ACC112 (cell line): Measurements from ENCODE around the gene PACRG.
A peak's percentile ranks its signal among the peaks of the same experiment; 100 is the strongest.

Experiments used
- H2AFZ ChIP-seq: fragments of 200-600 bp; sonication (generic); one replicate; pipeline ENCODE4 v1.6.0; 2017; ENCODE audit warnings: antibody characterized with exemption, low read length; ENCODE audit not compliant: unreplicated experiment
- H3K27ac ChIP-seq: fragments of 200-600 bp; sonication (generic); 2 replicates; pipeline ENCODE4 v1.5.1; 2014; ENCODE audit warnings: low read depth, mild to moderate bottlenecking, antibody characterized with exemption, low read length, moderate library complexity
- H3K27me3 ChIP-seq: fragments of 200-600 bp; sonication (generic); 2 replicates; pipeline ENCODE4 v1.6.1; 2014; ENCODE audit warnings: mild to moderate bottlenecking, antibody characterized with exemption, low read length, moderate library complexity, mixed read lengths; ENCODE audit not compliant: insufficient read depth
- H3K36me3 ChIP-seq: fragments of 200-600 bp; sonication (generic); 2 replicates; pipeline ENCODE4 v1.6.1; 2016; ENCODE audit warnings: mild to moderate bottlenecking, antibody characterized with exemption, low read length, moderate library complexity, mixed read lengths; ENCODE audit not compliant: insufficient read depth
- H3K4me1 ChIP-seq: fragments of 200-600 bp; sonication (generic); one replicate; pipeline ENCODE4 v1.6.1; 2016; ENCODE audit warnings: low read length, mixed read lengths; ENCODE audit not compliant: insufficient read depth, unreplicated experiment, control insufficient read depth
- H3K4me3 ChIP-seq: fragments of 200-600 bp; sonication (generic); 2 replicates; pipeline ENCODE4 v1.5.1; 2014; ENCODE audit warnings: mild to moderate bottlenecking, low read depth, low read length
- H3K79me2 ChIP-seq: fragments of 200-600 bp; sonication (generic); one replicate; pipeline ENCODE4 v1.6.0; 2016; ENCODE audit warnings: low read length; ENCODE audit not compliant: control insufficient read depth, unreplicated experiment, insufficient read depth

The PACRG gene

DNA sequence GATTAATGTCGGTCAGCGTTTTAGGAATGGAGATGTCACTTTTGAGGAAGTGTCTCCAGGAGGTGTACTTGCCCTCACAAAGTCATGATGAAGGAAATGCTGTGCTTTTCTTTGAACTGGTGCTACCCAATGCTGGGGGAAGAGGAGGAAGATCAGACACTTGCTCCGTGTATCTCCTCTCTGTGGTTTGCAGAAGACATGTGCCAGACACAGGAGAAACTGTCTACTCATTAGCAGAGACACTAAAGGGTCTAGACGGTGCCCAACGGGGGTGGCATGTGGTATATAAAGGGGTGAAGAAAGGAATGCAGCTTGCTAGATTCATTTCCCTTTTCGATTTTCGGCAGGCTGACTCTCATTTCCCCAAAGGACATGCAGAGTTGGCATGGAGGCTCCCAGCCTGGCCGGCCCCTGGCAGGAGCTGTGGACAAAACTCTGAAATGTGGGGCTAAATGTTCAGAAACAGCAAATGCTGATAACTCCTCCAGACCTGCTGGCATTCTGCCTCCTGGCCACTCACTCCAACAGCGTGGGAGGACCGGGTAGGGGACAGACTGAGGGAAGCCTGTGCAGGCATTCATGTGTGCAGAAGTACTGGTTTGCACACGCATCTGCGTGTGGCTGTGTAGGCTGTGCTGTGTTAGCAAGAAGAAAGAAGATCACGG lies 627.1 kb downstream of the PACRG start:
- Histone ChIP-seq H3K79me2 (no peaks in the 10 kb centered on the region), H3K27ac (peak overlapping the region; percentile 56), H3K4me1 (peaks cover 23% of the 10 kb centered on the region), H2AFZ (peak overlapping the region; percentile 86), H3K36me3 (no peaks in the 10 kb centered on the region), H3K27me3 (no peaks in the 10 kb centered on the region), H3K4me3 (peak overlapping the region; percentile 50)

DNA sequence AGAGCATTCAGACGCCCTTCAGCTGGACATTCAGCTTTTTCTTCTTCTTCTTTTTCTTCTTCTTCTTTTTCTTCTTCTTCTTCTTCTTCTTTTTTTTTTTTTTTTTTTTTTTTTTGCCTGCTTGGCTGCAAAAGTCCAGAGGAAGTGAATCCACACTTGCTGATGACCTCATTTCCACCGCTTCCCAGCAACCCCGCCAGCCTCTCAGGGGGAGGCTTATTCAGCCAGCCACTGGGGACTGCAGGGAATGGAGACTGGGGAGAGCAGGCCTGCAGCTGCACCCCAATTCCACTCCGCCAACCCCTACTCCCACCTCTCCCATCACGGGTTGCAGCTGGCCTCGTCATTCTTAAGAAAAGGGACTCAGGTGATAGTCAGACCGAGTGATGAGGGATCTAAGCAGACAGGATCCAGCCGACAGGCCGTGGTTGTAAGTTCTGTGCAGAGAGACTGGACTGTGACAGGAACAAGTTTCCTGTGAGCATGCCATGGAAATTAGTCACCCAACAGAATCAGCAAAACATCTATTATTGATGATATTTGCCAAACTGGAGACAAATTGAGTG lies 627.7 kb downstream of the PACRG start:
- no peaks in the 10 kb centered on the region for H3K79me2 ChIP-seq
- H3K4me3 ChIP-seq: peak overlapping the region; percentile 50
- no peaks in the 10 kb centered on the region for H3K36me3 ChIP-seq
- peaks cover 23% of the 10 kb centered on the region for H3K4me1 ChIP-seq
- H3K27ac ChIP-seq: peak overlapping the region; percentile 76
- H2AFZ ChIP-seq: peak overlapping the region; percentile 86
- H3K27me3 ChIP-seq: no peaks in the 10 kb centered on the region

DNA sequence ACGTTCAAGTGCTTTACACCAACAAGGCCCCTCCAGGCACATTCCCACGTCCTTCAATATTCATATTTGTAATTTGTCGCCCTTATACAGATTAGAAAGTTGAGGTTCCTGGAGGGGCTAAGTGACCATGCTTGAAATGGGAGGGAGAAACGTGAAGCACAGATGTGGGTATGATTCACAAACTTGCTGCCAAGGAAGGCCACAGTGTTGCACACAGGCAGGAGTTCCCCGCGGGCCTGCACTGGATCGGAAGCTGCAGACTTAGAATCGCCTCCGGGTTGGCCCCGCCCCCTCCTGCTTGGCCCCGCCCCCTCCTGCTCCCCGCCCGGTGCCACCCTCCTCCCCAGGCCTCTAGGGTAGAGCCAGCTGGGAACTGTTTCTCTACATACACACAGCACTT lies 628.5 kb downstream of the PACRG start:
- Histone ChIP-seq H3K36me3 (no peaks in the 10 kb centered on the region), H3K27me3 (no peaks in the 10 kb centered on the region), H3K79me2 (no peaks in the 10 kb centered on the region), H3K27ac (peak overlapping the region; percentile 76), H2AFZ (peak overlapping the region; percentile 47), H3K4me1 (peaks cover 23% of the 10 kb centered on the region), H3K4me3 (peak overlapping the region; percentile 40)

DNA sequence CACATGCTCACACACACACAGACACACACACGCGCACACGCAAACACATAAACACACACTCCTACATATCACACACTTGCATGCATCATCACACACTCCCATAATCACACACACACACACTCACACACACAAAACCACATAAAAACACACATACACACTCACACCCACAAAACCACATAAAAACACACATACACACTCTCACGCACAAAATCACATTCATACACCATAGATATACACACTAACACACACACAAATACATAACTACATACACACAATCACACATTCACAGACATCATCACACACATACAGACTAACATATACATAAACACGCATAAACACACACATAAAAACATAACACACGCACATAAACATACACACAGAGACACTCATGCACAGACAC lies 629.0 kb downstream of the PACRG start:
- Histone ChIP-seq H3K36me3 (no peaks in the 10 kb centered on the region), H3K27ac (no peak overlapping the region), H3K79me2 (no peaks in the 10 kb centered on the region), H3K4me3 (no peak overlapping the region), H3K4me1 (peaks cover 23% of the 10 kb centered on the region), H3K27me3 (no peaks in the 10 kb centered on the region), H2AFZ (no peak overlapping the region)

DNA sequence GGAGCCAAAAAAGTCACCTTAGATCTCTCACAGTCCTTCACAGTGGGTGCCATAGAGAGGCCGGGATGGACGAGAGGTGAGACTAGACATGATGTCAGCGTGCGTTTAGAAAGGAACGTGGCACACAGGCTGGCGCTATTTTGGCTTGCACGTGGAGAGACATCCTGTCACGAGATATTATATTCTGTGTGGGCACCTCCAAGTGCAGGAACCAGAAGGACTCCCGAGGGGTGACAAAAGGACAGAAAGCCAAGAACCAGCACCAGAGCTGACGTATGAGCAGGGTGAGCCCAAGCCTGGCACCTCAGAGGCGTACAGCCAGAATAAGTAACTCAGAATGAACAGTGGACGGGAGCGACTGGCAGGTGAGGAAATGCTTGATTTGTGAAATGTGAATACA lies 636.9 kb downstream of the PACRG start:
- Histone ChIP-seq H3K4me1 (no peaks in the 10 kb centered on the region), H3K79me2 (no peaks in the 10 kb centered on the region), H3K27ac (no peak overlapping the region), H3K27me3 (peaks cover 10% of the 10 kb centered on the region; the same call in 1 of the 2 replicates), H2AFZ (no peak overlapping the region), H3K36me3 (no peaks in the 10 kb centered on the region), H3K4me3 (no peak overlapping the region)
